Neural crest cell (in vitro differentiated cells): ENCODE data around the gene OCSTAMP. TPM values are rescaled to one million over a fixed set of nuclear protein-coding genes. Genes with fewer than 3 reads are reported as not detected.

Source experiments
- DNase-seq: peaks from one replicate; pipeline ENCODE4 v3.0.0; 2021; ENCODE audit warnings: low read depth, mixed read lengths, low spot score
- H3K27ac Mint-ChIP-seq: one replicate; pipeline ENCODE4 v1.8.0; 2021; ENCODE audit warnings: mild to moderate bottlenecking, mixed read lengths; ENCODE audit not compliant: unreplicated experiment
- H3K27me3 Mint-ChIP-seq: 2 replicates; pipeline ENCODE4 v1.8.0; 2021; ENCODE audit warnings: low read depth, mild to moderate bottlenecking, mixed read lengths
- H3K36me3 Mint-ChIP-seq: 2 replicates; pipeline ENCODE4 v1.8.0; 2021; ENCODE audit warnings: low read depth, mild to moderate bottlenecking, mixed read lengths
- H3K4me1 Mint-ChIP-seq: 2 replicates; pipeline ENCODE4 v1.8.0; 2021; ENCODE audit warnings: mixed read lengths
- H3K4me3 Mint-ChIP-seq: one replicate; pipeline ENCODE4 v1.8.0; 2021; ENCODE audit warnings: mild to moderate bottlenecking, mixed read lengths
- H3K9me3 Mint-ChIP-seq: 2 replicates; pipeline ENCODE4 v1.8.0; 2021; ENCODE audit warnings: mixed read lengths
- CTCF ChIP-seq: fragments of 200-600 bp; sonication (generic); conservative IDR thresholded peaks from 2 replicates; pipeline ENCODE4 v1.5.0; 2021; ENCODE audit warnings: antibody characterized with exemption, mild to moderate bottlenecking
- total RNA-seq: library from RNA; stranded (reverse); gene quantifications from 2 replicates; pipeline ENCODE4 v1.2.1, GENCODE V29; 2021

Gene OCSTAMP
- total RNA-seq, 1 donor from 2014 or later, result 0.26 TPM

- DNase-seq, result no peak
- no peaks in the 10 kb centered on the region for H3K9me3 Mint-ChIP-seq
- no peak overlapping the region for H3K27ac Mint-ChIP-seq
- H3K27me3 Mint-ChIP-seq, result no peaks in the 10 kb centered on the region
- H3K4me1 Mint-ChIP-seq, result peaks cover 10% of the 10 kb centered on the region
- TF ChIP-seq CTCF, result no peak
- H3K36me3 Mint-ChIP-seq, result no peaks in the 10 kb centered on the region
- no peak overlapping the region for H3K4me3 Mint-ChIP-seq
These were observed 22.8 kb upstream of the OCSTAMP start for GRCh38 chr20:46573234-46573633.

GRCh38 chr20:46572790-46573189 lies 22.3 kb upstream of the OCSTAMP start:
- no peak overlapping the region for H3K27ac Mint-ChIP-seq
- no peak for DNase-seq
- H3K4me1 Mint-ChIP-seq, result peaks cover 10% of the 10 kb centered on the region
- no peaks in the 10 kb centered on the region for H3K36me3 Mint-ChIP-seq
- no peak for TF ChIP-seq CTCF
- no peak overlapping the region for H3K4me3 Mint-ChIP-seq
- H3K9me3 Mint-ChIP-seq, result no peaks in the 10 kb centered on the region
- H3K27me3 Mint-ChIP-seq, result no peaks in the 10 kb centered on the region

- Mint-ChIP-seq H3K4me3 (no peak overlapping the region), H3K9me3 (no peaks in the 10 kb centered on the region), H3K27me3 (no peaks in the 10 kb centered on the region), H3K4me1 (peaks cover 10% of the 10 kb centered on the region), H3K36me3 (no peaks in the 10 kb centered on the region), H3K27ac (no peak overlapping the region)
- no peak for DNase-seq
- no peak for TF ChIP-seq CTCF
These were observed 21.7 kb upstream of the OCSTAMP start for GRCh38 chr20:46572153-46572552.

- Mint-ChIP-seq H3K27me3 (no peaks in the 10 kb centered on the region), H3K4me1 (peaks cover 10% of the 10 kb centered on the region), H3K9me3 (no peaks in the 10 kb centered on the region), H3K27ac (no peak overlapping the region), H3K36me3 (no peaks in the 10 kb centered on the region), H3K4me3 (no peak overlapping the region)
- TF ChIP-seq CTCF, result no peak
- DNase-seq, result no peak
These were observed 21.0 kb upstream of the OCSTAMP start for GRCh38 chr20:46571418-46571817.

GRCh38 chr20:46570956-46571355 lies 20.5 kb upstream of the OCSTAMP start:
- TF ChIP-seq CTCF, result no peak
- Mint-ChIP-seq H3K27ac (no peak overlapping the region), H3K27me3 (no peaks in the 10 kb centered on the region)

GRCh38 chr20:46569961-46570360 lies 19.5 kb upstream of the OCSTAMP start:
- Mint-ChIP-seq H3K27ac (no peak overlapping the region), H3K4me1 (peaks cover 4% of the 10 kb centered on the region), H3K4me3 (no peak overlapping the region), H3K27me3 (no peaks in the 10 kb centered on the region), H3K9me3 (no peaks in the 10 kb centered on the region), H3K36me3 (no peaks in the 10 kb centered on the region)
- TF ChIP-seq CTCF, result no peak
- DNase-seq, result no peak

More at GRCh38 chr20:46570956-46571355, 20.5 kb upstream of the OCSTAMP start:
- H3K4me3 Mint-ChIP-seq, result no peak overlapping the region
- no peak for DNase-seq
- peaks cover 7% of the 10 kb centered on the region for H3K4me1 Mint-ChIP-seq
- no peaks in the 10 kb centered on the region for H3K36me3 Mint-ChIP-seq
- H3K9me3 Mint-ChIP-seq, result no peaks in the 10 kb centered on the region
